Stimulated activated CD8-positive, alpha-beta memory T cell treated with anti-CD3 and anti-CD28 coated beads, Interleukin-7, amount 100 ng/mL, for 24 hours (primary cell): ENCODE measurements around the gene ABCB8.

ENCODE experiments used
- DNase-seq: peaks from one replicate; pipeline ENCODE4 v3.0.0-alpha.2; 2020; ENCODE audit warnings: low read depth

The ABCB8 gene

DNA sequence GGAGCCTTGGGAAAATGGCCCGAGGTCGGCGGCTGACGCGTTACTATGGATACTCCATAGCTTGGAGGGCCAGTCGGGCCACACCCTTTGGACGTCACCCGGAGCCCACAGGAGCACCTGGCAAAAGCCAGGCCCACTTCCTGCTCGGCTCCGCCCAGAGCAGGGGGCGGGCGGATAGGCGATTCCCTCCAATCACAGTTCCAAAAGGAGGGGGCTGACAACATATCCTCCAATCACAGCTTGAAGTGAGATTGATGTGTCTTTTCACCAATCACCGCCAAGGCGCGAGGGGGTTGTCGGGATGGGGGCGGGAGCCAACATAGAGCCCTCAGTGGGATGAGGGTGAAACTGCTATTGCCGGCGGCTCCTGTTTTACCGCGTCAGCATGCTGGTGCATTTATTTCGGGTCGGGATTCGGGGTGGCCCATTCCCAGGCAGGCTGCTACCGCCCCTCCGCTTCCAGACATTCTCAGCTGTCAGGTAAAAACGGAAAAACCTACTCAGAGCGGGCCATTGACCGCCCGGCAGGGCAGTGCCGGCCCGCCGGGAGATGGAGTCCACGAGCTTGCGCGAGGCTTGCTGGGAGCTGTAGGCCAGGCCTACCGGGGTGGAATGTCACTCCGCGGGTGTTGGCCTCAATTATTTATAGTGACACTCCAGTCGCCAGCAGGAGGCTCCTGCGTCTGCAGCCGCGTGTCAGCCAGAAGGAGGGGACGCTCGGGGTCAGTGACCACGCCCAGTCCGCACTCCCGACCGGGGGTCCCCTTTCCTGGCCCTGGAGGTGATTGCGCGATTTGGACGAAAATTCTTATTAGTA, at the start of gene ABCB8:
Gene ABCB8 (plus strand): TSS at position 320 of the 817 bp plus-strand sequence. CDS start 66 bp downstream, at position 386.
- peak; percentile 93 for DNase-seq

DNA sequence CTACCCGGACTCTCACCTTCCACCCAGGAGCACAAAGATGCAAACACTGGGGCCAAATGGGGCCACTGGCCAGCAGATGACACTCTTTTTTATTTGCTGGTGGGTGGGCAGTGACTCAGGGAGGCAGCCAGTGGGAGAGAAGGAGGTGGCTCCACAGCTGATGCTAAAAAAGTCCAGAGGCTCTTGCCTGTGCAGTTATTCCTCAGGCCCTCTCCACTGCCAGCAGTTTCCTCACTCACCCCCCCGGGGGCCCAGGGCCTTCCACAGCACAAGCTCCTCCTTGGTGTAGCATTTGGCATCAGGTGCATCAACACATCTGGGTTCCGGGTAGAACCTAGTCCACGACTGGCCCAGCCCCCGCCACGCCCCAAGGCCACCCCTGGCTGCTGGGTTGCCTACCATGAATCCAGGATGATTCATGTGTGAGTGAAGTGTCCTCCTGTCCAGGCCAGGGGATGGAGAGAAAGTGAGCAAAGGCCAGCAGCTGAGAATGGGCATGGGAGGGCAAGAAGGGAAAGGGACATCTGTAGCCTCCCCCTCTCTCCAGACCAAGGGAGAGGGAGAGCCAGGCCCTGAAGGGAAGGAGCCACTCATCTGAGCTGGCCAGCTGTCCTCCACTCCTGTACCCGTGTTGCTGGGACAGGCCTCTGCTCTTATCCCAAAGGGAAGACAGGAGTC, 48.4 kb upstream of the ABCB8 start:
- DNase-seq, result no peak

DNA sequence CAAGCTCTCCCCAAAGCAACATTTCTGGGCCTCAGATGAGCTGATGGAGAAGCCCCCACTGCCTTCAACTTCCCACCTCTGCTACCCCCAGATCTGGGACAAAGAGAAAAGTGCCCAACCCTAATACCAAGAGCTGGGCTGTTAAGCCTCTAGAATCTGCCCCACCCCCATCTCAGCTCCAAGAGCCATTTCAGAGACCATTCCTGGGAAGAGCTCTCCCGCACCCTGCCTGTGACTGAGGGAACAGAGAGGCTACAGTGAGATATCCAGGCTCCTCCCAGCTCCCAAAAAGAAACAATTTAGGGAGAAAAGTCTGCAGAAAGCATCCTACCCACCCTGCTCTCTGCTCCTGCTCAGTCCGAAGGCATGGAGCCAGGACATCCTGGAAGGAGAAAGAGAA, 47.6 kb upstream of the ABCB8 start:
- no peak for DNase-seq

DNA sequence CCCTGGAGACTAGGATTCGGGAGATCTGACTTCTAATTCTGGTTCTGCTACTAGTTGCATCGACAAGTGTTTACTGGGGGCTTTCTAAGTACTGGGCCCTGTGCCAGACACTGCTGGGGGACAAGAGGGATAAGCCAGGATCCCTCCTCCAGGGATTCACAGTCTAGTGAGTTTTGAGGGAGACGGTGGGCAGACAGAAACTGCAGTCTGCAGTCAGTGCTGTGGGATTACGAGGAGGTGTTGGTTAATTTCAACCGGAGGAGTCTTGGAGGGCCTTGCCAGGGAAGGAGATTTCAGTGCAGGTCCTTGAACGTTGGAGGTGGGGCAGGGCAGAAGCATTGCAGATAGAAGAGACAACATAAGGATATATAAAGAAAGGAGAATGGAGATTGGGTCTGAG, 46.6 kb upstream of the ABCB8 start:
- DNase-seq, result no peak

DNA sequence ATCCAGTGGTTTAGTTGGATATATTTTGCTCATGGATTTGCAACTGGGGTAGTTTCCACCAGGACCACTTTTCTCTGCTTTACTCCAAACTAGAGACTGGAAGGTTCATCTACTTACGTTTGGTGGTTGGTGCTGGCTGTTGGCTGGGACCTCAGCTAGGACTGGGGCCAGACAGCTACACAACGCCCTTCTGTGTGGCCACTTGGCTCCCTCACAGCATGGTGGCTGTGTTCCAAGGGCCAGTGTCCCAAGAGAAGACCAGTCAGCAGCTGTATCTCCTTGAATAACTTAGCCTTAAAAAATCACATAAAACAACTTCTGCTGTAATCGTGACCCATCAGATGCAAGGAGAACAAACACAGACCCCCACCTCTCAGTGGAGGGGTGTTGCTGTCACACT, 45.9 kb upstream of the ABCB8 start:
- no peak for DNase-seq

DNA sequence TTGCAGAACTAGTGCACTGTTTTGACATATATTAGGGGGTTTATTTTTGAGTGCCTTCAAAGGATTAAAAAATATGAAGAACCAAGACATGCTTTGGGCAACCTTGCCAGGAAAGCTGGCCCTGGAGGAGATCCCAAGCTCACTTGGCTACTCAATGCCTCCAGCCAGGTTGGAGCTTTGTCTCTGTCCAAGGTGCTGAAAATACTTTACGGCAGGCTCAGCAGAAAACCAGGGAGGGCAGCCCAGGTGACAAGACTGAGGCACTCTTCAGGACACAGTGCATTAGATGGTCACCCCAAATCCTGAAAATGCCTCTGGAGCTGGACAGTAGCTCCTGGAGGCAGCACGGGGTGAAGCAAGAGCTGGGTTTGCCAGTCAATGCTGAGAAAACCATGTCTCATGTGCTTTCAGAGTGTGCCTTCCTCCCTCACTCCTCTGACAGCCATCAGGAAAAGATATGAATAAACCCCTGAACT, 44.3 kb upstream of the ABCB8 start:
- DNase-seq, result no peak

DNA sequence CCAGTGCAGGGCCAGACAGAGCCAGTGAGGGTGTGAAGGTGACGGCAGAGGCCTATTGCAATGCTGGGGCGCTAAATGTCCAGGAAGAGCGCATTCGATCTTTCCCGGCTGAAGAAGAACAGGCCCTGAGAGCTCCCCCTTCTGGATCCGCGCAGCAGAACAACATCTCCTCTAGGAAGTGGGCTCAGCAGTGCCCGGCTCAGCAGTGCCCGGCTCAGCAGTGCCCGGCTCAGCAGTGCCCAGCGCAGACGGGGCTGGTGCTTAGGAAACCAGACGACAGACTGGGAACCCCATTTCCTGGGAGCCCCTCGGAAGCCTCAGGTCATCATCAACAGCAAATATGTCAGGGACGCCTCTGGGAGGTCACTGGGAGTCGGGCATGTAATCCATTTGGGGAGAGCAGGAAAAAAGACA, 42.1 kb upstream of the ABCB8 start:
- DNase-seq, result no peak

DNA sequence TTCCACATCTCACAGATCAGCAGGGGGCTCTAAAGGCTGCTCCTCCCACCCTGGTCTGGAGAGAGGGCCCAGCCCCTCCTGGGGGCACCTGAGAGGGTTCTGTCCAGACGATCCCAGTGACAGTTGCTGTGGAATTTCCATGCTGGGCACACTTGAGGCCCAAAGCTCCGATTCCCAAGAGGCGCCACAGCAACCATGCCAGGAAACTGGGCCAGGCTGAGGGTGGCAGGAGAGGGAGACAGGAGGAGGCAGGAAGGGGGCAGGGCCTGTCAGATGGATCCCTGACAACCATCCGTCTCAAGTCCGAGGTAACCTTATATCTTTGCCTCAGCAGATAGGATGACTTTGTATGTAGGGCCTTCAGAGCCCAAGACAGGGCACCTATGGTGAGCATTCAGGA, 41.7 kb upstream of the ABCB8 start:
- no peak for DNase-seq

DNA sequence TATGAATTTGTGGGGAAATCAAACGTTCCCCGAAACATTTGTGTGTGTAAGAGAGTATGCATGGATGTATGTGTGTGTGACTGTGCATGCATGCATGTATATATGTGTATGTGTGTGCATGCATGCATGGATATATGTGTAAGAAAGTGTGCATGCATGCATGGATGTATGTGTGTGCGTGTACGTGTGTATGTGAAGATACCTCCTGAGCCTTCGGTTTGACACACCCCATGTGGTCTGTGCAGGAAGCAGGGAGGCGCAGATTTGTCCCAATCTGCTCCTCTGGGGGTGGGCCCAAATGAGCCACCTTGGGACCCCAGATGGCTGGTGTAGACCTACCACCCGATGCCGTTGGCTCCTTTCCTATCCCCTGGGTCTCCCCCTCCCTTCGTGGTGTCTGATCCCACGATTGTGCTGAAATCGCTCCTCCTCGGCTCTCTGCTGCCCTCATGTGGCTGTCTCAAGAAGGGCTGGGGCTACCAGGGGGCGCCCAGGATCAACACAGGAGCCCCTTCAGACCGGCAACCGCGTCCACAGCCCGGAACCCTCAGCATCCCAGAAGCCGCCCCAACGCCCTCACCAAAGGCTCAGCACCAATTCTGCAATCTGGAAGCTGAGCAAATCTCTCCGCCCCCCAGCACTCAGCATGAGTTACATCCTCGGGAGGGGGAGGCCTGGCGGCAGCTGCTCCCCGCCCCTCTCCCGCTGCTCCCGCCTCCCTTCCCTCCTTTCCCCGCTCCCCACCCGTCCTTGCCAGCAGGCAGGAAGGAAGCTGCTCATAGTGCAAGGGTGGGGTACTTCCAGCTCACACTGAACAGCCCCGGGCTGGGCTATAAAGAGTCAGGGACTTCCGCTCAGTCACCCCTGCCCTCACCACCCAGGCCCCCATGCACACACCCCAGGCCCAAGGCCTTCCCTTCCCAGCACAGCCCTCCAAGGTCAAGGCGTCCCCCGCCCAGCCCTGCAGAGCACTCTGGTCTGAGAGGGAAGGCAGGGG, 39.7 kb upstream of the ABCB8 start:
- peak; percentile 48 for DNase-seq

DNA sequence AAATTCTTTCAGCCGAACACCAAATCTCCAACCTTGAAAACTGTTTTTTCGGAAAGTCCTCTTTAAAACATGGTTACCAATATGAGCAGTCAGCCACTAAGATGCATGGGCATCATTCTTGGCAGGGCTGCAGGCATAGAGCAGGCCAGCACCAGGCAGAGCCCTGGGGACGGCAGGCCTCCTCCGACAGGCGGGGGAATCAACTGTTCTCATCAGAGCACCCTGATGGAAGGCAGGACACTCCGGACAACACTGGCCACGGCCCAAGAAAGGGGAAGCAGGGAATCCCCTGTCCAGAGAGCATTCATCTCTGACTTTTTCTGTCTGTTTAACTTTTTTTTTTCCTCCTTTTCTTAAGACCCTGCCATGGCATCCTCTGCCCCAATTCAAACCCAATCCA, 38.8 kb upstream of the ABCB8 start:
- DNase-seq, result no peak

DNA sequence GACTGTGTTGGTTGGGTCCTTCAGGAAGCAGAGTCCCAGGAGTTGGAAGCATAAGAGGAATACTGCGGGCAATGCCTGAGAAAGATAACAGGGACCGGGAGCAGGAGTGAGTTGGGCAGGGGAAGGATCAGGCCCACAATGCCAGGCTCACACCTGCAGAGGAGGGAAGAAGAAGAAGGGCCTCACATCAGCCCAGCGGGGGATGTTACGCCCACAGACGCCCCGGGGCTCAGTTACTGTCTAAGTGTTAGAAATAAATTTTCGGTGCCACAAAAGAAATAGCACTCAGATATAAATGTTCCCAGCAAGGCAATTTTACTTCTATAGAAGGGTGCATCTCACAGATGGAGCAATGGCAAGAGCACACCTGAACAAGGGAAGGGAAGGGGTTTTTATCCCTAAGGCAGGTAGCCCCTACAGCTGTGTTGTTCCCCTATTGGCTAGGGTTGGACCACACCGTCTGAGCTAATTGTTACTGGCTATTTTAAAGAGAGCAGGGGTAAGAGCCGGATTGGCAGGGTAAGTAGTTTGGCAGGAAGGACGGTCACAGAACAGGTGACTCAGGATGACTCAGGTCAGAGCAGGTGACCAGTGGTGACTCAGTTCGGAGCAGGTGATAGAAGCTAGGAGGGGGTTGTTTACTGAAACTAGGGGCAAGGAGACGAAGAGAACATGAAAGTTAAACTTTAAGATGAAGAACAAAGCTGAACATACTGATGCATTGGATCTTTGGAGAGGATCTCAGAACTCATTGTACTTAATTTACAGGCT, 37.6 kb upstream of the ABCB8 start, which contains the start of gene NOS3:
Gene NOS3 (plus strand): TSS at position 602 of the 771 bp plus-strand sequence. CDS start 2,787 bp downstream, outside the sequence.
- no peak for DNase-seq

DNA sequence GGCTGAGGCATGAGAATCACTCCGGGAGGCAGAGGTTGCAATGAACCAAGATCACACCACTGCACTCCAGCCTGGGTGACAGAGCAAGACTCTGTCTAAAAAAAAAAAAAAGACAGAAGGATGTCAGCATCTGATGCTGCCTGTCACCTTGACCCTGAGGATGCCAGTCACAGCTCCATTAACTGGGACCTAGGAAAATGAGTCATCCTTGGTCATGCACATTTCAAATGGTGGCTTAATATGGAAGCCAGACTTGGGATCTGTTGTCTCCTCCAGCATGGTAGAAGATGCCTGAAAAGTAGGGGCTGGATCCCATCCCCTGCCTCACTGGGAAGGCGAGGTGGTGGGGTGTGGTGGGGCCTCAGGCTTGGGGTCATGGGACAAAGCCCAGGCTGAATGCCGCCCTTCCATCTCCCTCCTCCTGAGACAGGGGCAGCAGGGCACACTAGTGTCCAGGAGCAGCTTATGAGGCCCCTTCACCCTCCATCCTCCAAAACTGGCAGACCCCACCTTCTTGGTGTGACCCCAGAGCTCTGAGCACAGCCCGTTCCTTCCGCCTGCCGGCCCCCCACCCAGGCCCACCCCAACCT, 36.1 kb upstream of the ABCB8 start:
- no peak for DNase-seq

DNA sequence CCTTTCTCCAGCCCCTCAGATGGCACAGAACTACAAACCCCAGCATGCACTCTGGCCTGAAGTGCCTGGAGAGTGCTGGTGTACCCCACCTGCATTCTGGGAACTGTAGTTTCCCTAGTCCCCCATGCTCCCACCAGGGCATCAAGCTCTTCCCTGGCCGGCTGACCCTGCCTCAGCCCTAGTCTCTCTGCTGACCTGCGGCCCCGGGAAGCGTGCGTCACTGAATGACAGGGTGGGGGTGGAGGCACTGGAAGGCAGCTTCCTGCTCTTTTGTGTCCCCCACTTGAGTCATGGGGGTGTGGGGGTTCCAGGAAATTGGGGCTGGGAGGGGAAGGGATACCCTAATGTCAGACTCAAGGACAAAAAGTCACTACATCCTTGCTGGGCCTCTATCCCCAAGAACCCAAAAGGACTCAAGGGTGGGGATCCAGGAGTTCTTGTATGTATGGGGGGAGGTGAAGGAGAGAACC, 35.4 kb upstream of the ABCB8 start:
- DNase-seq, result no peak

DNA sequence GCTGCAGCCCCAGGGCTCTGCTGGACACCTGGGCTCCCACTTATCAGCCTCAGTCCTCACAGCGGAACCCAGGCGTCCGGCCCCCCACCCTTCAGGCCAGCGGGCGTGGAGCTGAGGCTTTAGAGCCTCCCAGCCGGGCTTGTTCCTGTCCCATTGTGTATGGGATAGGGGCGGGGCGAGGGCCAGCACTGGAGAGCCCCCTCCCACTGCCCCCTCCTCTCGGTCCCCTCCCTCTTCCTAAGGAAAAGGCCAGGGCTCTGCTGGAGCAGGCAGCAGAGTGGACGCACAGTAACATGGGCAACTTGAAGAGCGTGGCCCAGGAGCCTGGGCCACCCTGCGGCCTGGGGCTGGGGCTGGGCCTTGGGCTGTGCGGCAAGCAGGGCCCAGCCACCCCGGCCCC, 34.7 kb upstream of the ABCB8 start:
- DNase-seq, result no peak

DNA sequence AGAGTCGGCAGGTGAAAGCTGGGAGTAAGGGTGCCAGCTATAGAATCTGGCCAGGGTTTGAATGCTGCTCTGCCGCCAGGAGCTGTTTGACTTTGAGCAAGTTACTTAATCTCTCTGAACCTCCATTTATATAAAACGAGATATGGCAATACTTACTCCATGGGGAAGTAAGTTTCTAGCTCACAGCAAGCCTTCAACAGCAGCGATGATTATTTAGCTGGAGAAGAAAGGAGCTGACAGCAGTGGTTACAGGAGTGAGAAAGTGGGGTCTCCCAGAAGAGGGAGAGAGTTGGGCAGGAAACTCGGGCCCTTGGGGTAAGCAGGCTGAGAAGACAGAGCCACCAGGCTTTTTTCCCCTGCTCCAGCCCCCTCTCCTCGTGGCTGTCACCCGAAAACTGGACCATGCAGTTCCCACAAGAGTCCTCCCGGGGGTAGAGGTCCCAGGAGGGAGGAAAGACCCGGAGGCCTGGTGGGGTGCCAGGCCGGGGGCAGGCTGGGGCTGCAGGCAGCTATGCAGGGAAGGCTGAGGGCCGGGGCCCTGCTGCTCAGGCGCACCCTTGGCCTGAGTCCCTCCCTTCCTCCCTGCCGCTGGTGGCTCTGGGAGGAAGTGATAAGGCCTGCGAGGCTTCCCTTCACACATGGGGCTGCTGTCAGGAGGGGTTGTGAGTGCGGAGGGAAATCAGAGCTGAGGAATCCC, 34.0 kb upstream of the ABCB8 start:
- no peak for DNase-seq

DNA sequence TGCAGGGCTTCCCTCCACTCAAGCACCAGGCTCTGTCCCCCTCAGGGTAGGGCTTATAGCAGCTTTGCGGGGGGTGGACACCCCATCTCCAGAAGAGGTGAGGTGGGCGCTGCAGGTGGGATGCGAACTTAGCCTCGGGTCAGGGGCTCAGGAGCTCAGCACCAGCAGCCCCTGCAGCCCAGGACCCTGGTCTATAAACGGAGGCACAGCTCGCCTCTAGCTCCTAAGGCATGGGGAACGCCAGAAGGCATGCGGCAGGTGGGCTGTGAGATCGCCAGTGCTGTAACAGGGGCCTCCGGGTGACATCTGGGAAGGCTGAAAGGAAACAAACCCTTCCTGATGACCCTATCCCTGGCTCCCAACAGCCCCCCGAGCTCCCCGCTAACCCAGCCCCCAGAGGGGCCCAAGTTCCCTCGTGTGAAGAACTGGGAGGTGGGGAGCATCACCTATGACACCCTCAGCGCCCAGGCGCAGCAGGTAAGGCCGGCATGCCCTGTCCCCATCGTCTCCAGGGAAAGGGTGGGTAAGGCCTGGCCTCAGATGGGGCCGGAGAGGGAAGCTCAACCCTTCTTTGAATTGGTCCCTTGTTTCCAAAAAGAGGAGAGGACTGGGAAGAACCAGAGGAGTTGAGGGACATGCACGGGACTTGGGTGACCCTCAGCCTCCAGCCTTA, 33.3 kb upstream of the ABCB8 start:
- no peak for DNase-seq

DNA sequence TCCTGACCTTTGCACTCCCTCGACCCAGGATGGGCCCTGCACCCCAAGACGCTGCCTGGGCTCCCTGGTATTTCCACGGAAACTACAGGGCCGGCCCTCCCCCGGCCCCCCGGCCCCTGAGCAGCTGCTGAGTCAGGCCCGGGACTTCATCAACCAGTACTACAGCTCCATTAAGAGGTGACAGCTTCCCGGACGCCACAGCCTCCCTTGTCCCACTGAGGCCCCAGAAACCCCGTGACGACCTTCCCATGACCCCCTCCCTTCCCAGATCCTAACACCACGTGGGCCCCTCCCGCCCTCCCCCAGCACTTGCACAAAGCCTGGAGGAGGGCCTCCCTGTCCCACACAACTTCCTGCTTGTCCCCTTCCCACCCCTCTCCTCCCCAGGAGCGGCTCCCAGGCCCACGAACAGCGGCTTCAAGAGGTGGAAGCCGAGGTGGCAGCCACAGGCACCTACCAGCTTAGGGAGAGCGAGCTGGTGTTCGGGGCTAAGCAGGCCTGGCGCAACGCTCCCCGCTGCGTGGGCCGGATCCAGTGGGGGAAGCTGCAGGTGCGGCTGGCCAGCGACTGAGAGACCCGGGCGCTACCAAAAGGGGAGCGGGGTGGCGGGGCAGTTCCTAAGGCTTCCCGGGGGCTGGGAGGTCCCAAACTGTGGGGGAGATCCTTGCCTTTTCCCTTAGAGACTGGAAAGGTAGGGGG, 31.7 kb upstream of the ABCB8 start:
- no peak for DNase-seq

DNA sequence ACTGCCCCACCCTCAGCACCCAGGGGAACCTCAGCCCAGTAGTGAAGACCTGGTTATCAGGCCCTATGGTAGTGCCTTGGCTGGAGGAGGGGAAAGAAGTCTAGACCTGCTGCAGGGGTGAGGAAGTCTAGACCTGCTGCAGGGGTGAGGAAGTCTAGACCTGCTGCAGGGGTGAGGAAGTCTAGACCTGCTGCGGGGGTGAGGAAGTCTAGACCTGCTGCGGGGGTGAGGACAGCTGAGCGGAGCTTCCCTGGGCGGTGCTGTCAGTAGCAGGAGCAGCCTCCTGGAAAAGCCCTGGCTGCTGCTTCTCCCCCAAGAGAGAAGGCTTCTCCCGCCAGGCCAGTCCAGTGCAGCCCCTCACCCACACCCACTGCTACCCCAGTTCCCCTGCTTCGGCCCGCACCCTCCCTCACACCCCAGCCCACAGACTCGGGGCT, 31.2 kb upstream of the ABCB8 start:
- no peak for DNase-seq

DNA sequence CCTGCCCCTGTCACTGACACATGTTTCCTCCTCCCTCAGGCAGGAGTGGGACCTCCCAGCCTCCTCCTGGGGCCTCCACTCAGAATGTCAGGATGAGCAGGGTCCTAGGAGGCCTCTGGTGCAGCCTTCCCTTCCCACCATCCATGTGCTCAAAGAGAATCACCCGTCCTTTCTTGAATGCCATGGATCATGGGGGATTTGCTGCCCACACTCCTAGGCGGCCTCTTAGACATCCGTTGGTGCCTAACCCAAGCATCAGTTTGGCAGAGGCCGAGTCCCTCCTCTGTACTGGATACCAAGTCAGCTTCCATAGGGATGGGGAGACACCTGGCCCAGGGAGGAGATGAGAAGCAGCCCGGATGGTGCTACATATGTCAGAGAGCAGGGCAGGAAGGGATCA, 30.4 kb upstream of the ABCB8 start:
- no peak for DNase-seq
